C4-2B (cell line): ENCODE results near the gene HIRIP3.

Experiments used
- H3K27ac ChIP-seq: fragments of 450-650 bp; 2 replicates; pipeline ENCODE4 v1.5.1; 2017
- ZFX ChIP-seq: fragments of 450-650 bp; IDR thresholded peaks from 2 replicates; pipeline ENCODE4 v1.6.1; 2017
- TF ChIP-seq, protein P1 (sequence below): fragments of 450-650 bp; conservative IDR thresholded peaks from 2 replicates; pipeline ENCODE4 v1.5.1; 2017; ENCODE audit warnings: mild to moderate bottlenecking

The HIRIP3 gene

DNA sequence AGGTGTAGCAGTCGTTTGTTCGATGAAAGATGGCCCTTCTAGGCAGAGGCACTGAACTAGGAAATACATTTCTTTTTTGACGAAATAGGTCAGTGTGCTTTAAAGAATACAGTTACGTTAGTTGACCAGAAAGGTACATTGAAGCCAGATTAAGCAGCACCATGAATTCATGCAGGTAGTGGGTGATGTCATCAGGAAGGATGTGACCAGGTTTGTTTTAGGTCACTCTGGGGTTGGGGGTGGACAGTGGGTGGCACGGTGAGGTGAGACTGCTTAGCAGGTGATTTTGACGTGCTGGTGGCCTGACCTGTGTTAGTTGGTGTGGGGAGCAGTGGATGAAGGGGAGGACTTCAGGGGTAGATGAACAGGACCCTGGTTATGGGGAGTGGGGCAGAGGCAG is 4.2 kb upstream of the HIRIP3 start:
- H3K27ac ChIP-seq: no peak overlapping the region
- TF ChIP-seq, protein P1, sequence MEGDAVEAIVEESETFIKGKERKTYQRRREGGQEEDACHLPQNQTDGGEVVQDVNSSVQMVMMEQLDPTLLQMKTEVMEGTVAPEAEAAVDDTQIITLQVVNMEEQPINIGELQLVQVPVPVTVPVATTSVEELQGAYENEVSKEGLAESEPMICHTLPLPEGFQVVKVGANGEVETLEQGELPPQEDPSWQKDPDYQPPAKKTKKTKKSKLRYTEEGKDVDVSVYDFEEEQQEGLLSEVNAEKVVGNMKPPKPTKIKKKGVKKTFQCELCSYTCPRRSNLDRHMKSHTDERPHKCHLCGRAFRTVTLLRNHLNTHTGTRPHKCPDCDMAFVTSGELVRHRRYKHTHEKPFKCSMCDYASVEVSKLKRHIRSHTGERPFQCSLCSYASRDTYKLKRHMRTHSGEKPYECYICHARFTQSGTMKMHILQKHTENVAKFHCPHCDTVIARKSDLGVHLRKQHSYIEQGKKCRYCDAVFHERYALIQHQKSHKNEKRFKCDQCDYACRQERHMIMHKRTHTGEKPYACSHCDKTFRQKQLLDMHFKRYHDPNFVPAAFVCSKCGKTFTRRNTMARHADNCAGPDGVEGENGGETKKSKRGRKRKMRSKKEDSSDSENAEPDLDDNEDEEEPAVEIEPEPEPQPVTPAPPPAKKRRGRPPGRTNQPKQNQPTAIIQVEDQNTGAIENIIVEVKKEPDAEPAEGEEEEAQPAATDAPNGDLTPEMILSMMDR: no peak
- TF ChIP-seq ZFX: no peak

DNA sequence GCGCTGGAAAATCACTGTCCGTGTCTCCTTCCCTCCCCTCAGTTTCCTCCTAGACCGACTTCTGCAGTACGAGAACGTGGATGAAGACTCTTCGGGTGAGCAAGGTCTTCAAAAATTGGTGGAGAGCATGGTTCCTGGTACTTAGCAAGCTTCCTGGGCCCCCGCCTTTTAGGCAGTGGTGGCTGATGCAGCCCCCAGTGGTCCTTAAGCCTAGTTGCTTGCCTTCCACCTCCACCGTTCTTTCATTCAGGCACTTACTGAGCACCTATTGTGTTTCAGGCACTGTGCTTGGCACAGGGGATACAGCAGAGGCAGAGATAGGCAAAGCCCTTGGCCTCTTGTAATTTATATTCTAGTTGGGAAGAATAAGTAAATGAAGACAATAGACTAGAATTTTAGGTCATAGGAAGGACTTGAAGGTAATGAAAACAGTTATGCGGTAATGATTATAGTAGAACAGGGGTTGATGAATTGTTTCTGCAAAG is 1.4 kb upstream of the HIRIP3 start:
- no peak for TF ChIP-seq ZFX
- TF ChIP-seq, protein P1: no peak
- H3K27ac ChIP-seq: peak overlapping the region; percentile 99

DNA sequence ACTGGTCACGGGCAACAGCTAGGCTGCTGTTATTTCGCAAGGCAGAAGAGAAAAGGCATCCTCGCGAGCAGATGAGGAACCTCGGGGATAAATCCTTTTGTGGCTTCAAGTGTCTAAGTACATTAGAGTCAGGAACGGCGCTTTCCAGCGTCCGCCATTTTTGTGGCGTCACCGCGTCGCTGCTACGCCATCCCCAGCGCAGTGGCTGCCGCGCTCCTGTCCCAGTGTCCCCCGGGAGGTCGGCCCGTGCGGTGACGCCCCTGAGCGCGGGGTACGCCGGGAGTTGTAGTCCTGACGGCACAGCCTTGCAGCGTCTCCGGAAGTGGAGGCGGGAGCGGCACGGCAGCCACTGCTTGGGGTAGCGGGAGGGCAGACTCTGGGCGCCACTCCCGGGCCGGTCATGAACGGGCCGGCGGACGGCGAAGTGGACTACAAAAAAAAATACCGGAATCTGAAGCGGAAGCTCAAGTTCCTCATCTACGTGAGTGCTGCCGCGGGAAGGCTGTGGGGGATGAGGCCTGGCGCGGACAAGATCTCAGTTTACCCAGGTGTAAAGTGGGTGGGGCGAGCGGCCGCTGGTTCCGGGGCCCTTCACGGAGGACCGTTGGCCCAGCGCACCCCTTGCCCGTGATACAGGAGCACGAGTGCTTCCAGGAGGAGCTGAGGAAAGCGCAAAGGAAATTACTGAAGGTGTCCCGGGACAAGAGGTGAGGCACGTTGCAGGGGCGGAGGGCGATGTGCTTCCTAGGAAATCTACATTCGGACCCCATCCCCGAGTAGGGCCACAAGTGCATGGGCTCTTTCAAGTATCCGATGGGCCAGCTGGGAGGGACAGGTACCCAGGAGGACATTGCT is 721 bp upstream of the HIRIP3 start, which contains the start of gene INO80E:
TSS of gene INO80E (plus strand) at position 331 of the 855 bp plus-strand sequence. CDS start at position 401, 70 bp downstream.
- H3K27ac ChIP-seq: peak within 1 kb of the TSS; percentile 99
- TF ChIP-seq ZFX: peak; percentile 54; the same call in 1 of the 2 replicates
- TF ChIP-seq, protein P1: no peak

DNA sequence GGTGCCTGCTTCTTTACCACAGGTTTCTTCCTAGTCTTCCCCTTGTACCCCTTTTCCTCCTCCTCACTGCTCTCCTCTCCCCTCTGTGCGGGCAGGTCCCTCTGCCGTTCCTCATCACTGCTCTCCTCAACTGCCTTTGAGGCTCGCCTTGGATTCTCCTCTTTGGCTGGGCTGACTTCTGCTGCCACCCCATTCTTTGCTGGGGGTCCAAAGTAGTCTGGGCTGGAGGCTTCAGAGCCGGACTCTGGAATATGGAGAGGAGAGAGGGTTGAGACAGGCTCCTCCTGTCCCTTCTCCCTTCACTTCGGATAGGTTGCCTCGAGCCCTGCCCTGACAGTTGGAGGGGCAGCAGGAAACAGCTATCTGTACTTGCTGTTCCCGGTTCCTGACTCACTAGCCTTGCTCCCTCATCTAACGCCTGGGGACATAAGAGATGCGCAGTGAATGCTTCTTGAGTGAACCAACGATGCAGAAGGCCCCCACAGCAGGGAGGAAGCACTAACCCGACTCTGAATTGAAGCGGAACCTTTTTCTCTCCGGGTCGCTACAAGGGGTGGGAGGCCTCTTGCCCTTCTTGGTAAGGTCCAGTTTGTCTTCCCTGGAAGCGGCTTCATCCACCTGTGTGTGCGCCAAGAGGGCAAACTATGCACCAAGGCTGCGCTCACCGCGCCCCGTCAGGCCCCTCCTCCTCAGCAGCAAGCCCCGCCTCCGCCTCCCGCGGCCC is 655 bp downstream of the HIRIP3 start:
- no peak for TF ChIP-seq ZFX
- TF ChIP-seq, protein P1: no peak

DNA sequence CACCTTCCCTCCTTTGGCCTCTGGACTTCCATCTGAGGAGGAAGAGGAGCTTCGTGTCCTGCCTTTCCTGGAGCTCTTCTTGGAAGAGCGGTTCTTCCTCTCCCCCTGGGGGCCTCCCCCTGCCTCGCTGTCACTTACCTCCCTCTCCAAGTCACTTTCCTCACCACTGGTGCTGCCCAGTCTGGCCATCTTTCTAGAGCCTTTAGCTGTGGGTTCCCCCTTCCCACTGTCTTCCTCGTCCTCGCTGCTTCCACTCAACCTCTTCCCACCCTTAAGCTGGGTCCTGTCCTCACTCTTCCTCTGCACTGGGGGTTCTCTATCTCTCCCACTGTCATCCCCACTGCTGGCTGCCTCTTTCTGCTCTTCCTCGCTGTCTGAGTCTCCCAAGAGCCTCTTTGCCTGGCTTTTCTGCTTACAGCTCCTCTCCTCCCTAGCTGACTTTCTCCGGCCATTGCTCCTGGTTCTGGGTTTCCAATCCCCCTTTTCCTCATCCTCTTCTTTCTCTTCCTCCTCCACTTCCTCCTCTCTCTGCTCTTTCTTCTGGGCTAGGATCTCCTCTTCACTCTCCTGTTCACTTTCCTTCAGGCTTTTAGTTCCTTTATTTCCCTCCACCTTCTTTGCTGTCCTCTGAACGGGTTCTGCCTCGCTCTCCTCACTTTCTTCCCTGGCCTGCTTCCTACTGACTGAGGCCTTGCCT is 1.4 kb downstream of the HIRIP3 start:
- TF ChIP-seq ZFX: no peak
- TF ChIP-seq, protein P1: no peak
- peak overlapping the region; percentile 99 for H3K27ac ChIP-seq

More for the DNA sequence above, 655 bp downstream of the HIRIP3 start:
- H3K27ac ChIP-seq: peak overlapping the region; percentile 99

DNA sequence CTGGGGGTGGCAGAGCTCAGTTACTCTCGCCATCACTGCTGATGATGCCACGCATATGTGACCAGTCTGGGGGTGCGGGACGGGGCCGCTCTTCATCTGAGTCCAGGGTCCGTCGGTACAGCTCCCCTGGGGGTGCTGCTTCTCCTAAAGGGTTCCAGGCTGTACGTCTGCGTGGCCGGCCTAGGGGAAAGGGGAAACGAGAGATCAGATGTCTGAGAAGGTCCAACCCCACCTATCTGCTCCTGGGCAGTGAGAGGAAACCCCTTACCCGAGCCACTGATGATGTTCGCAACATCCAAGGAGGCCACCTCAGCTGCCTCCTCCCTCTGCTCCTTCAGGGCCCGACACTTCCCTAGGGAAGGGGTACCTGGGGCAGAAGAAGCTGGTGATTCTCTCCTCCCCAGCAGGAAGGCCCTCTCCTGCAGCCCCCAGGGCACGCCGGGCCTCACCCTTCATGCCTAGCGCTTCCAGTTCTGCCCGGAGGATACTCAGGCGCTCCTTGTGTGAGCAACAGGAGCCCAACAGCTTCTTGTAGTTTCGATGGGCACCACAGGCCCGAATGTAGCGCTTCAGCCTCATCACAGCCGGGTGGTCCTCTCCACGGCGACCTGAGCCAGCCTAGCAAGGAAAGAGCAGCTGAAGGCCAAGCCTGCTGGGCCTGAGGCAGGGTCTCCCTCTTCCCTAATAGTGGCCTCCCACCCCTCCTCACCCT is 2.1 kb downstream of the HIRIP3 start:
- no peak overlapping the region for H3K27ac ChIP-seq

More for the DNA sequence above, 2.1 kb downstream of the HIRIP3 start:
- TF ChIP-seq ZFX: no peak
- TF ChIP-seq, protein P1: no peak
